Hindlimb muscle (tissue), 1 donor: ENCODE data around the gene OCLN. TPM values are rescaled to one million over a fixed set of nuclear protein-coding genes. Genes with fewer than 3 reads are reported as not detected.
"Not testable (repeated sequence)": the region's sequence is repeated elsewhere in the genome, so short reads cannot be mapped to it uniquely, and the experiment has no call there.

Source experiments
- DNase-seq: peaks from one replicate; pipeline ENCODE4 v3.0.0-alpha.2; 2013
- polyA plus RNA-seq: library from polyadenylated mRNA; unstranded; fragments of 120-200 nt; gene quantifications from one replicate; pipeline ENCODE4 v1.2.1, GENCODE V29; 2013; ENCODE audit not compliant: insufficient read length

Gene OCLN
- polyA plus RNA-seq, 1 donor, result 1.6 TPM

GRCh38 chr5:69530561-69531405 is 38.2 kb downstream of the OCLN start:
- DNase-seq, result no peak

GRCh38 chr5:69531406-69531801 is 38.8 kb downstream of the OCLN start:
- DNase-seq, result no peak

- DNase-seq, result not testable (repeated sequence)
Observed at GRCh38 chr5:69537911-69538310, 45.3 kb downstream of the OCLN start.

GRCh38 chr5:69538735-69539134 is 46.1 kb downstream of the OCLN start:
- DNase-seq, result not testable (repeated sequence)

- DNase-seq, result not testable (repeated sequence)
Observed at GRCh38 chr5:69541347-69541746, 48.8 kb downstream of the OCLN start.

- DNase-seq, result not testable (repeated sequence)
Observed at GRCh38 chr5:69542838-69543618, 50.4 kb downstream of the OCLN start.

- DNase-seq, result not testable (repeated sequence)
Observed at GRCh38 chr5:69544602-69545001, 52.0 kb downstream of the OCLN start.

GRCh38 chr5:69559908-69560330 is 67.3 kb downstream of the OCLN start, which contains the start of gene GTF2H2C:
Gene GTF2H2C (plus strand): TSS chr5:69560191. CDS start chr5:69565133, 4,942 bp downstream.
- DNase-seq, result peak; percentile 37

GRCh38 chr5:69560587-69561431 is 68.2 kb downstream of the OCLN start:
- DNase-seq, result not testable (repeated sequence)

GRCh38 chr5:69566172-69566571 is 73.6 kb downstream of the OCLN start:
- DNase-seq, result not testable (repeated sequence)

GRCh38 chr5:69568072-69568471 is 75.5 kb downstream of the OCLN start:
- DNase-seq, result not testable (repeated sequence)

- not testable (repeated sequence) for DNase-seq
Observed at GRCh38 chr5:69583356-69583755, 90.8 kb downstream of the OCLN start.

GRCh38 chr5:69596114-69596840 is 103.7 kb downstream of the OCLN start:
- DNase-seq, result not testable (repeated sequence)

GRCh38 chr5:69601947-69602346 is 109.4 kb downstream of the OCLN start:
- not testable (repeated sequence) for DNase-seq

GRCh38 chr5:69606839-69607238 is 114.2 kb downstream of the OCLN start:
- DNase-seq, result not testable (repeated sequence)

Other genes starting within 250 kb of the OCLN start
- 2.5 TPM for gene CCDC125, start 160.0 kb upstream of the OCLN start, polyA plus RNA-seq
- 30.8 TPM for gene AK6, start 123.3 kb upstream of the OCLN start, polyA plus RNA-seq
- 31.2 TPM for gene TAF9, start 123.3 kb upstream of the OCLN start, polyA plus RNA-seq
- 22.9 TPM for gene RAD17, start 123.0 kb upstream of the OCLN start, polyA plus RNA-seq
- gene MARVELD2, start 77.7 kb upstream of the OCLN start, polyA plus RNA-seq, result 0.25 TPM
- 33.1 TPM for gene GTF2H2C, start 67.4 kb downstream of the OCLN start, polyA plus RNA-seq